GM10266 (cell line): ENCODE measurements around the gene OR52E6.
A peak's percentile ranks its signal among the peaks of the same experiment; 100 is the strongest.

Source experiments
- DNase-seq: peaks from one replicate; pipeline ENCODE4 v3.0.0; 2012; ENCODE audit errors: extremely low spot score
- CTCF ChIP-seq: IDR thresholded peaks from 2 replicates; pipeline ENCODE4 v1.5.1; 2012; ENCODE audit warnings: mild to moderate bottlenecking, low read depth; ENCODE audit not compliant: control insufficient read depth, insufficient read depth; ENCODE audit errors: missing control alignments

OR52E6 gene

GRCh38 chr11:5831196-5831829 is 10.4 kb downstream of the OR52E6 start:
- DNase-seq = no peak

GRCh38 chr11:5818245-5818886 is 23.3 kb downstream of the OR52E6 start:
- peak; percentile 18 for DNase-seq
- TF ChIP-seq CTCF = no peak

More at GRCh38 chr11:5831196-5831829, 10.4 kb downstream of the OR52E6 start:
- no peak for TF ChIP-seq CTCF

GRCh38 chr11:5815534-5815933 is 26.2 kb downstream of the OR52E6 start:
- no peak for DNase-seq
- TF ChIP-seq CTCF = no peak

GRCh38 chr11:5809905-5810795 is 31.5 kb downstream of the OR52E6 start:
- no peak for DNase-seq
- no peak for TF ChIP-seq CTCF

- no peak for DNase-seq
- TF ChIP-seq CTCF = no peak
Measured at GRCh38 chr11:5809122-5809519, 32.6 kb downstream of the OR52E6 start.

- peak; percentile 82 for TF ChIP-seq CTCF
- DNase-seq = peak; percentile 41
Measured at GRCh38 chr11:5808500-5809121, 33.1 kb downstream of the OR52E6 start, which contains the start of gene OR52N2. Gene OR52N2 (plus strand): TSS chr11:5808924. CDS start chr11:5820336, 11,412 bp downstream.
